GM19099 (cell line): ENCODE measurements around the gene GYS1.

ENCODE experiments used
- POLR2A ChIP-seq: IDR thresholded peaks from 3 replicates; pipeline ENCODE4 v1.6.1; 2011; ENCODE audit warnings: low read depth; ENCODE audit not compliant: insufficient read length; ENCODE audit errors: extremely low read depth

The GYS1 gene

GRCh38 chr19:48989701-48990291, 3.3 kb downstream of the GYS1 start:
- no peak for TF ChIP-seq POLR2A

GRCh38 chr19:48988860-48989259, 4.2 kb downstream of the GYS1 start:
- TF ChIP-seq POLR2A = no peak

GRCh38 chr19:48988286-48988685, 4.8 kb downstream of the GYS1 start:
- TF ChIP-seq POLR2A = no peak

GRCh38 chr19:48987323-48987722, 5.8 kb downstream of the GYS1 start:
- no peak for TF ChIP-seq POLR2A

GRCh38 chr19:48986211-48986610, 6.9 kb downstream of the GYS1 start:
- TF ChIP-seq POLR2A = no peak

GRCh38 chr19:48985711-48986110, 7.4 kb downstream of the GYS1 start:
- TF ChIP-seq POLR2A = no peak

- no peak for TF ChIP-seq POLR2A
These were observed 10.8 kb downstream of the GYS1 start for GRCh38 chr19:48982280-48982679.

GRCh38 chr19:48977061-48977460, 16.0 kb downstream of the GYS1 start:
- TF ChIP-seq POLR2A = no peak

GRCh38 chr19:48975947-48976847, 16.9 kb downstream of the GYS1 start:
- TF ChIP-seq POLR2A = no peak

GRCh38 chr19:48970923-48971395, 22.1 kb downstream of the GYS1 start:
- TF ChIP-seq POLR2A = no peak

- TF ChIP-seq POLR2A = no peak
These were observed 22.9 kb downstream of the GYS1 start for GRCh38 chr19:48970139-48970766.

- no peak for TF ChIP-seq POLR2A
These were observed 23.6 kb downstream of the GYS1 start for GRCh38 chr19:48969276-48970138.

GRCh38 chr19:48968813-48969218, 24.3 kb downstream of the GYS1 start:
- TF ChIP-seq POLR2A = no peak

GRCh38 chr19:48968179-48968661, 24.9 kb downstream of the GYS1 start:
- TF ChIP-seq POLR2A = no peak
